ENCODE measurements around the gene STPG4. TPM values are rescaled to one million over a fixed set of nuclear protein-coding genes. Genes with fewer than 3 reads are reported as not detected.
"Not testable (repeated sequence)": the region's sequence is repeated elsewhere in the genome, so short reads cannot be mapped to it uniquely, and the experiment has no call there.

Gene STPG4, protein sequence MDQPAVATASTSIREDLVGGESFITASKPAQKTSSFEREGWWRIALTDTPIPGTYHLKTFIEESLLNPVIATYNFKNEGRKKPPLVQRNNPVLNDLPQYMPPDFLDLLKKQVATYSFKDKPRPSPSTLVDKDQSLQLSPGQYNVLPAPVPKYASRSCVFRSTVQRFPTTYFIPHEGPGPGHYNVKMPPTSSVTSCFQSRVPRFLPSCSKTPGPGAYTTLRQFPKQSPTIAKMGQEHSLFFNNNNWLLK
- 0.08 TPM for polyA plus RNA-seq (2013, experiment 1 of 2; ENCODE audit: insufficient read length)
- polyA plus RNA-seq (2013, experiment 2 of 2; ENCODE audit: insufficient read length), result 0.23 TPM

- DNase-seq, result no peak
Observed at GRCh38 chr2:47155091-47155876, at the start of gene STPG4. TSS of gene STPG4 (minus strand) at chr2:47155308. CDS start at chr2:47155251, 57 bp downstream.

DNA sequence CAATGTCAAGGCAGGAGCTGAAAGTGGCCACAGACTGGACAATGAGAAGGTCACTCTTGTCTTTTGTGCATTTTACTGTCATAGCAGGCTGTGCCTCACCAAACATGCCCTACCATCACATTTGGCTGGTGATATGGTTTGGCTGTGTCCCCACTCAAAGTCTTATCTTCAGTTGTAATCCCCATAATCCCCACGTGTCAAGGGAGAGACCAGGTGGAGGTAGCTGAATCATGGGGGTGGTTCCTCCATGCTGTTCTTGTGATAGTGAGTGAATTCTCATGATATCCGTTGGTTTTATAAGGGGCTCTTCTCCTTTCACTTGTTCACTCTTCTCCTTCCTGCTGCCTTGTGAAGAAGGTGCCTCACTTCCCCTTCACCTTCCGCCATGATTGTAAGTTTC lies 49.6 kb upstream of the STPG4 start:
- DNase-seq, result no peak

- DNase-seq, result no peak
Observed at GRCh38 chr2:47203995-47204394, 48.9 kb upstream of the STPG4 start.

DNA sequence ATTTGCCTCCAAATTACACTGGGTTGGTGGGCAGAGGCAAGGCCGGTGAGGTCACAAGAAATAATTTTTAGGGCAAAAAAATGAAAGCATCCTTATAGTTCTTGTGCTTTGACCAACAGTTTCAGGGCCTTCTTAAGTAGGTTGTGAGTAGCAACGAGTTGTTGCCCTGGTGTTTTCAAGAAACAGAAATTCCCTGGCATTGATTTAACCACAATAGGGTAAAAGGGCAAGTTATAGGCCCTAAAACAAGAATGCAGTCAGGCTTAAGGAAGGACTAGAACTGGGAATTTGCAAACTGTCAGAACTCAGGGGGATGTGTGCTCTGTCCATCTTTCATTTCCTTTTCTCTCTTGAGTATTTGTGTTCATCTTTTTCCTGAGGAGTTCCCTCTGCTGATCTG lies 46.1 kb upstream of the STPG4 start:
- peak; percentile 26 for DNase-seq

- peak; percentile 100 for DNase-seq
Observed at GRCh38 chr2:47198985-47199451, 43.9 kb upstream of the STPG4 start.

DNA sequence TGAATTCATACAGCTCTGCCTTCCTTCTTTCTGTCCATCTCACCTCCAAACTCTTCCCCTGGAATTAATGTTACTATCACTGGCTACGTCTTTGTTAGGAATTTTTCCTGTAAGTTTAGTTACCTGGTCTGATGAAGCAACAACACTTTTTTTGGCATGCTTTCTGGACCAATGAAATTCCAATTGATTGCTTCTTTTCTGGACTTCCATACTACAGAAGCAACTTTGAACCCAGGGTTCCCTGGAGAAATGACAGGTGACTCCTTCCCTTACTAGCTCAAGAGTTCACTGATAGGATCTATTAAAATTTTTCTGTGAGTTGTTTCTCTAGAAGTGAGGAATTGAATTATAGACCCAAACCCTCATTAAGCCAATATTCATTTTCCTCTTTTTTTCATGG lies 41.4 kb upstream of the STPG4 start:
- DNase-seq, result no peak

DNA sequence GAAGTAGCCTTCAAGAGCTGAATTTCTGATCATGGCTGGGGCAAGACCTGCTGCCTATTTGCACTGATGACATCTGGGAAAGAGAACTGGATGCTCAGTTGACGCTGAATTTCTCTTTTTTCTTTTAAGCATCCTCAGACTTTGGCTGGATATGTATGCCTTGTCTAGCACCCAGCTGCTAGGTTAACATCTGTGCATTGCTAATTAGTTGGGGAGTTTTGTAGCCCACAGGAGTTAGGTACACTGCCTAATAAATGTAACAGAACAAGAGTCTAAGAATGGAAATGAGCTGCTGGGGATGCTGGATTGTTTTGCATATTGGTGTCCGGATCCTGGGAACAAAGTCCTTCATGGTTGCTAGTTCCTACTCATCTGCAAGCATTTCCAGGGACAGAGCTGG lies 40.9 kb upstream of the STPG4 start:
- DNase-seq, result no peak

DNA sequence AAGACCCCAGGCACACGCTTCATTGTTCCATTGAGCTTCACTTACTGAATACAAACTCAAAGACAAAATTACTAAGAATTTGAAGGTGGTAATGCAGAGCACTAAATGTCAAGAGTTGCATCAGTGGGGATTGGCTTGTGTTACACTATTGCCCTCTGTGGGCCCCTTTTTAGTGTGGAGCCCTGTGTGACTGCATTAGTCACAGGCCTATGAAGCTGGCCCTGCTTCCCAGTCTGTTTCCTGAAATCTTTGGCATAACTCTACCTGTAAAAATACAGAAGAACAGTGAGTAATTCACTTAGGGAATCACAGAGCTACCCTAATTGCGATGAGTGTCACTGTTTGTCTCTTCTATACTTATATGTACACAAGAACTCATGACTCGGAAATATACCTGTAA lies 40.0 kb upstream of the STPG4 start:
- DNase-seq, result peak; percentile 66

- no peak for DNase-seq
Observed at GRCh38 chr2:47194410-47194809, 39.3 kb upstream of the STPG4 start.

DNA sequence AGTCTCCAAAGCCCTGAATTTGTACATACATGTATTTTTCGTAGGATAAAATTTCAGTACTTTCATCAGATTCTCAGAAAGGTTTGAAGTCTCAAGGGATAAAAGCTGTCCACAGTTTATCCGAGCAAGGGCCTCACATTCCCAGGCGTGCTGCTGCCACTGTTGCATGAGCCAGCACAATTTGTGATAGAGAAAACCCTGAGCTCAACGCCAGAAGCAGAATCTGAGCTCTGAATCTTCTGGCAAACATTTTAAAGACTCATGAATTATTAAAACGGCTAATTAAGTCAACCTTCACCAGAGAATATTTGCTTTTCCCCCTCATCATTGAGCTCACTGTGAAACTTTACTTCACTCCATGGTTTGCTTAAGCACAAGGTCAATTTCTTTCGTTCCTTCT lies 38.5 kb upstream of the STPG4 start:
- peak; percentile 48 for DNase-seq

DNA sequence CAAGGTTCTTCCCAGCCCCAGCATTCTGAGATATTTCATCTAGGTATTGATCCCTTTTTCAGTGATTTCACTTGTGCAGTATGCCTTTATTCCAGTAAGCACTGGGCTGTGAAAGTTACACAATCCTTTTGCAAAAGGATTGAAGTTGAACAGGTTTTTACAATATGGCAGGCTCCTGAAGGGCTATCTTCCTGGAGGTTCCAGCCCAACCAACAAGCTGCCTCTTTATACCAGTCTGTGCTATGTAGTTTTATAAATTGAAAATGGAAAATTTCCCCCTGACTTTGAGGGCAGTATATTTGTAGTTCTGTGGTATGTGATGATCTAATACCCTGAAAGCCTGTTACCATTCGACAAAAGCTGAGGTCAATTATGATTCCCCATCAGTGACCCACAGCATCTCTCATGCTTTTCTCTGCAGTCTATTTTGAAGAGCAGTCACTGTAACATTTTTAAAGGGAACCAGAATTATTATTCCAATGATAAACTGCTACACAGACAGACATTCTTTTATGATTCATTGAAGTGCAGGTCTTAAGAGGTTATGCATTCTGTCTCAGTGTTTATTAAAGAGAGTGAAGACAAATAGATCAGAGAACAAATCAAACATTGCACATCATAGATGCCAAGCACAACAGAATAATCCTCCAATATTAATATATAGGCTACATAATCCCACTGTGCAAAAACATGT lies 35.2 kb upstream of the STPG4 start:
- peak; percentile 94 for DNase-seq

DNA sequence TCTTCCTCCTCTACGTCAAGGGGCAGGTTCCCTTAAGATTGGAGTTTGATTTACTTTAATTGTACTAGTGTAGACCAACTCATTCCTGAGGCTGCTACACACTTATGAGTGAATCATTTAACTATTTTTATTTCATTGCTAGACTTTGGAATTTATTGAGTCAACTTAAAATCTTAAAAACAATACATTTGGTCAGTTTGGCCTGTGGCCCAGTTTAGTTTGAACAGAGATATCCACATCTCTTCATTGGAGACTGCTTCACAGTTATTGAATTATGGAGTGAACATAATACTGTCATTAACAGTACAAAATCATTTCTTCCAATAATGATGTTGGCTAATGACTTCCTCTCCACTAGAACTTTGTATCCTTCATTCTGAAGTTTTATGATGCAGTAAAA lies 34.5 kb upstream of the STPG4 start:
- peak; percentile 97 for DNase-seq

- DNase-seq, result no peak
Observed at GRCh38 chr2:47187069-47187468, 32.0 kb upstream of the STPG4 start.

GRCh38 chr2:47186351-47186750 lies 31.2 kb upstream of the STPG4 start:
- no peak for DNase-seq

DNA sequence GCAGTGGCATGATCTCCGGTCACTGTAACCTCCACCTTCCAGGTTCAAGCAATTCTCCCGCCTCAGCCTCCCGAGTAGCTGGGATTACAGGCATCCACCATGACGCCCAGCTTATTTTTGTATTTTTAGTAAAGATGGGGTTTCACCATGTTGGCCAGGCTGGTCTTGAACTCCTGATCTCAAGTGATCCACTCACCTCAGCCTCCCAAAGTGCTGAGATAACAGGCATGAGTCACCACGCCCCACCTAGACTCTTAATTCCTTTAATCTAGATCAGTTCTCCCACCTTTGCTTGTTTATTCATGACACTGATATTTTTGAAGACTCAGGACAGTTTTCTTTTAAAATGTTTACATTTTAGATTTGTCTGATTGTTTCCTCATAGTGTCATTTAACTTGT lies 30.0 kb upstream of the STPG4 start:
- not testable (repeated sequence) for DNase-seq

DNA sequence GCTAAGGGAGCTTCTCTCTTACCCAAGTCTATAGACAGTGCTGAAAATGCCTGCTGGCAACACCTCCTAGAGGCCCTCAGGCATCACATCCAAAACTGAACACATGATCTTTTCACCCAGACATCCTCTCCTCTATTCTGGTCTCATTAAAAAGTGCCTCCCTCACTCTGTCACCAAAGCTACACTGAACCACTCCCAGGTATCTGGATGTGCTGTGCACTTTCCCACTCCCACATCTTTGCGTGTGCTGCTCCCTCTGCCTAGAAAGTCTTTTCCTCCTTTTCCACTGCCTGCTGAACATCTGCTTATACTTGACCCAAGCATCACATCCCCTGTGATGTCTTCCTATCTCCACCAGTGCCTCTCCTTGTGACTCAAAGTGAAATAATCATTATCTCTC lies 26.1 kb upstream of the STPG4 start:
- DNase-seq, result no peak

DNA sequence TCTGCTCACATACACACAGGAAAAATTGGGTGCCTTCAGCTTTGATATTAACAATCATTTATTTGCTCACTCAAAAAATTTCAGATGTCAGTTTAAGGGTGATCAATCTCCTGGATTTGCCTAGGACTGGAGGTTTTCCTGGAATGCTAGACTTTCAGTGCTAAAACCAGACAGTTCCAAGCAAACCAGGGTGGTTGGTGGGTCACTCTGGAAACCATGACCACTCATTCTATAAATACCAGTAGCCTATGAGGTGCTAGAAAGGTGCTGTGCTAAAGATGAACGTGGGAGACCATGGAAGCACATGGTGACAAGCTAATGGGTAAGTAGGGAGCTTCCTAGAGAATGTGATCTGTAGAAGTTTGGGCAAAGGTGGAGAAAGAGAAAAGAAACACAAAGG lies 25.4 kb upstream of the STPG4 start:
- DNase-seq, result no peak

- DNase-seq, result no peak
Observed at GRCh38 chr2:47179388-47179787, 24.3 kb upstream of the STPG4 start.

DNA sequence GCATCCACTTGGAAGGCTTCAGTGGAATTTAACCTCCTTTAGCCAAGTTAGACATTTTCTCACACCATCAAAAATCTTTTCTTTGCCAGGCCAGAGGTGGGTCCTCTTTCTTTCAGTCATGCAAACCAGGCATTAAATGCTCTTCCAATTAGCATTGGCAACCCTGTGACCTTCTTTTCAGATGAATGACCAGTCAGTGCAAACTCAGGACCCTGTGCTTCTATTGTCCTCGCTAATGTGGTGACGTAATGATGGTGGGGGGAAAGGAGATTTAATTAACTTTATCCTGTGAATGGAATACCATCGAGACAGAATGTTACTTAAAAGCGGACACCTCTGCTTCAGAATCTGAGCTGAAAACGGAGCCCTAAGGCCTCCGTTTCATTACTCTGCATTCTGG lies 23.2 kb upstream of the STPG4 start:
- DNase-seq, result no peak

- no peak for DNase-seq
Observed at GRCh38 chr2:47177043-47177565, 22.0 kb upstream of the STPG4 start.

DNA sequence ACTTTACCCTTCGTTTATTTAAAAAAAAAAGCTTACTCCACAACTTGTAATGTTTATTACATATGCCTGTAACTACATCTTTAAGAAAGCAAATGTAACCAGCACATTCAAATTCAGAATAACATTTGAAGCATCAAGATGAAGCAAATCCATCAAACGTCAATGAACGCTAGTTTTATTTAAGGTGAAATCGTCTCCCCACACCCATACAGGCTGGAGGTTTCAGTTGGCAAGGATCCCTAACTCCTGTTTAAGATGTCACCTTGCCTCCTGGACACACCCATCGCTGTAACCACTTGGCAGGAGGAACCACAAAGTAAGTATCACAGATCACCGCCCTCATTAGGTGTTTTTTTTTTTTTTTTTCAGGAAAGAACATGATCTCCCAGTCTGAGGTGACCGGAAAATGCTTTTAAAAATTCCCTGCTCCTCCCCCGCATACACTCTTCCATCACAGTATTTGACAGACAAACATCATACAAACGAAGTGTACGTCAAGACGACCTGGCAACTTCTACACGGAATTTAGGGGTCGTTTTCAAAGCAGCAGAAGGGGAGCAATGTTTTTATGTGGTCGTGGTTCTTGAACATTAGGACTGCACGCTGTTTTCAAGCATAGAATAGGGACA lies 19.7 kb upstream of the STPG4 start:
- peak; percentile 42 for DNase-seq

GRCh38 chr2:47173986-47174732 lies 19.1 kb upstream of the STPG4 start:
- no peak for DNase-seq
